ENCODE data around the gene SLAMF1. TPM values are rescaled to one million over a fixed set of nuclear protein-coding genes. Genes with fewer than 3 reads are reported as not detected.
"Not testable (repeated sequence)": the region's sequence is repeated elsewhere in the genome, so short reads cannot be mapped to it uniquely, and the experiment has no call there.

Gene SLAMF1
- total RNA-seq (2014; rRNA removed; shearing (Covaris generic); ENCODE audit: low replicate concordance): not detected in 2 replicates

GRCh38 chr1:160646711-160647328, at the start of gene SLAMF1:
Gene SLAMF1, minus strand, starts transcription at chr1:160647044. Its CDS starts 99 bp downstream, at chr1:160646945.
- in situ Hi-C loops (cut with HindIII; ENCODE audit: low pct_unique_long_range_greater_than_20kb, low sequenced_read_pairs): no loop called here
- DNase-seq (ENCODE audit: low read depth): no peak

- in situ Hi-C loops (cut with HindIII; ENCODE audit: low pct_unique_long_range_greater_than_20kb, low sequenced_read_pairs); DNase-seq (ENCODE audit: low read depth): not testable (repeated sequence)
These were observed 45.5 kb upstream of the SLAMF1 start for GRCh38 chr1:160692390-160692789.

GRCh38 chr1:160685266-160685665, 38.4 kb upstream of the SLAMF1 start:
- DNase-seq (ENCODE audit: low read depth): no peak
- in situ Hi-C loops (cut with HindIII; ENCODE audit: low pct_unique_long_range_greater_than_20kb, low sequenced_read_pairs): no loop called here

GRCh38 chr1:160682983-160683865, 36.4 kb upstream of the SLAMF1 start:
- in situ Hi-C loops (cut with HindIII; ENCODE audit: low pct_unique_long_range_greater_than_20kb, low sequenced_read_pairs): no loop called here
- no peak for DNase-seq (ENCODE audit: low read depth)

- in situ Hi-C loops (cut with HindIII; ENCODE audit: low pct_unique_long_range_greater_than_20kb, low sequenced_read_pairs): no loop called here
- no peak for DNase-seq (ENCODE audit: low read depth)
These were observed 35.0 kb upstream of the SLAMF1 start for GRCh38 chr1:160681891-160682140.

GRCh38 chr1:160681066-160681890, 34.4 kb upstream of the SLAMF1 start:
- peak; percentile 13 for DNase-seq (ENCODE audit: low read depth)
- in situ Hi-C loops (cut with HindIII; ENCODE audit: low pct_unique_long_range_greater_than_20kb, low sequenced_read_pairs): no loop called here

GRCh38 chr1:160680399-160680798, 33.6 kb upstream of the SLAMF1 start:
- in situ Hi-C loops (cut with HindIII; ENCODE audit: low pct_unique_long_range_greater_than_20kb, low sequenced_read_pairs): no loop called here
- DNase-seq (ENCODE audit: low read depth): no peak

- in situ Hi-C loops (cut with HindIII; ENCODE audit: low pct_unique_long_range_greater_than_20kb, low sequenced_read_pairs): no loop called here
- no peak for DNase-seq (ENCODE audit: low read depth)
These were observed 33.0 kb upstream of the SLAMF1 start for GRCh38 chr1:160679893-160680292.

GRCh38 chr1:160676869-160677597, 30.2 kb upstream of the SLAMF1 start:
- DNase-seq (ENCODE audit: low read depth): no peak
- in situ Hi-C loops (cut with HindIII; ENCODE audit: low pct_unique_long_range_greater_than_20kb, low sequenced_read_pairs): no loop called here

GRCh38 chr1:160675641-160676410, 29.0 kb upstream of the SLAMF1 start:
- DNase-seq (ENCODE audit: low read depth): peak; percentile 23
- in situ Hi-C loops (cut with HindIII; ENCODE audit: low pct_unique_long_range_greater_than_20kb, low sequenced_read_pairs): no loop called here

- DNase-seq (ENCODE audit: low read depth): no peak
- in situ Hi-C loops (cut with HindIII; ENCODE audit: low pct_unique_long_range_greater_than_20kb, low sequenced_read_pairs): no loop called here
These were observed 27.6 kb upstream of the SLAMF1 start for GRCh38 chr1:160674415-160674814.

- in situ Hi-C loops (cut with HindIII; ENCODE audit: low pct_unique_long_range_greater_than_20kb, low sequenced_read_pairs): no loop called here
- no peak for DNase-seq (ENCODE audit: low read depth)
These were observed 26.2 kb upstream of the SLAMF1 start for GRCh38 chr1:160672789-160673695.

- DNase-seq (ENCODE audit: low read depth): no peak
- in situ Hi-C loops (cut with HindIII; ENCODE audit: low pct_unique_long_range_greater_than_20kb, low sequenced_read_pairs): no loop called here
These were observed 25.0 kb upstream of the SLAMF1 start for GRCh38 chr1:160671603-160672517.

- in situ Hi-C loops (cut with HindIII; ENCODE audit: low pct_unique_long_range_greater_than_20kb, low sequenced_read_pairs): no loop called here
These were observed 23.9 kb upstream of the SLAMF1 start for GRCh38 chr1:160670701-160671100.

GRCh38 chr1:160669802-160670201, 23.0 kb upstream of the SLAMF1 start:
- in situ Hi-C loops (cut with HindIII; ENCODE audit: low pct_unique_long_range_greater_than_20kb, low sequenced_read_pairs): no loop called here
- no peak for DNase-seq (ENCODE audit: low read depth)

More at GRCh38 chr1:160670701-160671100, 23.9 kb upstream of the SLAMF1 start:
- no peak for DNase-seq (ENCODE audit: low read depth)

- DNase-seq (ENCODE audit: low read depth): no peak
- in situ Hi-C loops (cut with HindIII; ENCODE audit: low pct_unique_long_range_greater_than_20kb, low sequenced_read_pairs): no loop called here
These were observed 22.4 kb upstream of the SLAMF1 start for GRCh38 chr1:160669276-160669675.
